Lung microvascular endothelial cell (primary cell): ENCODE data around the gene NDUFB10. TPM values are rescaled to one million over a fixed set of nuclear protein-coding genes. Genes with fewer than 3 reads are reported as not detected.
A peak's percentile ranks its signal among the peaks of the same experiment; 100 is the strongest.
"Not testable (repeated sequence)": the region's sequence is repeated elsewhere in the genome, so short reads cannot be mapped to it uniquely, and the experiment has no call there.

Experiments
- DNase-seq, 2 donors: peaks; one replicate each; pipeline versions ENCODE4 v3.0.0 to v3.0.0-alpha.2; 2010; ENCODE audit warnings: low read depth in 2 of 2
- total RNA-seq: library from RNA; depleted of rRNA; stranded (reverse); fragments of >200 nt; gene quantifications from 2 replicates; pipeline ENCODE4 v1.2.1, GENCODE V29; 2014

Gene NDUFB10
- 113 and 126 TPM in 2 replicates for total RNA-seq

- DNase-seq = peak; percentile 92 to 94
These were observed at the start of gene NDUFB10 for GRCh38 chr16:1959269-1960039. Gene NDUFB10, plus strand, starts transcription at chr16:1959538. Its CDS starts 87 bp downstream, at chr16:1959625.

- DNase-seq = no peak
These were observed 49.6 kb upstream of the NDUFB10 start for GRCh38 chr16:1909561-1910231.

- DNase-seq = no peak
These were observed 47.7 kb upstream of the NDUFB10 start for GRCh38 chr16:1911467-1912214.

- no peak for DNase-seq
These were observed 47.2 kb upstream of the NDUFB10 start for GRCh38 chr16:1912215-1912543.

GRCh38 chr16:1913327-1914083 lies 45.8 kb upstream of the NDUFB10 start:
- DNase-seq = no peak

GRCh38 chr16:1914084-1914608 lies 45.2 kb upstream of the NDUFB10 start:
- no peak for DNase-seq

GRCh38 chr16:1914988-1915387 lies 44.4 kb upstream of the NDUFB10 start:
- no peak for DNase-seq

- no peak for DNase-seq
These were observed 43.4 kb upstream of the NDUFB10 start for GRCh38 chr16:1915732-1916639.

GRCh38 chr16:1916640-1916990 lies 42.7 kb upstream of the NDUFB10 start:
- DNase-seq = no peak

- DNase-seq = no peak
These were observed 42.2 kb upstream of the NDUFB10 start for GRCh38 chr16:1917056-1917664.

- DNase-seq = no peak
These were observed 41.5 kb upstream of the NDUFB10 start for GRCh38 chr16:1917665-1918350.

- no peak for DNase-seq
These were observed 40.7 kb upstream of the NDUFB10 start, which contains the start of gene HS3ST6 for GRCh38 chr16:1918351-1919326. Gene HS3ST6, minus strand, starts transcription at chr16:1918415. Its CDS starts 92 bp downstream, at chr16:1918323.

GRCh38 chr16:1919327-1919998 lies 39.9 kb upstream of the NDUFB10 start:
- no peak for DNase-seq

GRCh38 chr16:1920122-1920521 lies 39.2 kb upstream of the NDUFB10 start:
- DNase-seq = not testable (repeated sequence)

GRCh38 chr16:1920727-1921171 lies 38.6 kb upstream of the NDUFB10 start:
- peak; percentile 20 to 21 for DNase-seq

- DNase-seq = no peak
These were observed 37.0 kb upstream of the NDUFB10 start for GRCh38 chr16:1922357-1922756.

GRCh38 chr16:1923299-1924034 lies 35.9 kb upstream of the NDUFB10 start:
- peak in 1 of 2 donors; percentile 48 for DNase-seq
